HG03045 (cell line): ENCODE measurements around the gene EYA3.
A peak's percentile ranks its signal among the peaks of the same experiment; 100 is the strongest.

Experiments
- ATAC-seq: cut with Tn5 transposase; IDR thresholded peaks from one replicate; pipeline ENCODE4 v1.9.1; 2021; ENCODE audit warnings: mild to moderate bottlenecking, moderate library complexity; ENCODE audit not compliant: unreplicated experiment

Gene EYA3

DNA sequence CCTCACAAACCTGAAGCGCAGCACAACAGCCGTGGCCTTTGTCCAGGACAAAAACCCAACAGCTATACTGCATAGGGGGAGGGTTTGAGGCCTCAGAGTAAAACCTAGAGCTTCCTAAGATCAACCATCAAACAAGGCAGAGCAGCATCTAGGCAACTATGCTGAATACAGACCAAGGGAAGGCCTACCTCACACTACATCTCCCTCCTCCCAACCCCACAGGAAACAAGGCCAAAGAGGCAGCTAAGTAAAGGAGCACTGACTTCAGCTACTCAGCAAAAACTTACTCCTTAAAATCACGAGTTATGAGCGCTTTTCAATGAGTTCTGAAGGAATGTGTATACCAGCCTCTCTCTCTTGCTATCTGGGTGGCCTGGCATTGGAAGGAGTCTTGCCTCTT lies 116.3 kb downstream of the EYA3 start:
- no peak for ATAC-seq

- ATAC-seq, result no peak
These were observed 116.7 kb downstream of the EYA3 start for GRCh38 chr1:27971674-27972073.

DNA sequence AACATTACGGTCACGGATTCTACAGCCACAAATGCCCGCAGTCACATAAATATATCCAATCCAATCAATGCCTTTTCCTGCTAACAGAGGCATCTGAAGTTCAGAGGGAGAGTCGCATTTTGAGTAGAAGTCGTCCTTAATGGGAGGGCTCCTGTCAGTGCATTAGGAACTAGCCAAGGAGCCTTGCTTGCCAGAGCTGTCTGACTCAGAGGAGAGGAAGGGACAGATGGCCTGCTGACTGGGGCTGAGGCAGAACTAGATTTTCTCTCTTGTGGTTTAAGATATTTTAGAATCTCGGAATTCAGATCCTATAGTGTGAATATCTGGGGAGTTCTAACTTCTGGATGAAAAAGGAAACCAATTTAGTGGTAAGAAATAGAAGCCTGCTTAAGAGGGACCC lies 118.0 kb downstream of the EYA3 start:
- no peak for ATAC-seq

- no peak for ATAC-seq
These were observed 119.7 kb downstream of the EYA3 start for GRCh38 chr1:27968692-27969091.

- ATAC-seq, result no peak
These were observed 120.4 kb downstream of the EYA3 start for GRCh38 chr1:27967884-27968466.

- ATAC-seq, result no peak
These were observed 121.1 kb downstream of the EYA3 start for GRCh38 chr1:27967106-27967883.

DNA sequence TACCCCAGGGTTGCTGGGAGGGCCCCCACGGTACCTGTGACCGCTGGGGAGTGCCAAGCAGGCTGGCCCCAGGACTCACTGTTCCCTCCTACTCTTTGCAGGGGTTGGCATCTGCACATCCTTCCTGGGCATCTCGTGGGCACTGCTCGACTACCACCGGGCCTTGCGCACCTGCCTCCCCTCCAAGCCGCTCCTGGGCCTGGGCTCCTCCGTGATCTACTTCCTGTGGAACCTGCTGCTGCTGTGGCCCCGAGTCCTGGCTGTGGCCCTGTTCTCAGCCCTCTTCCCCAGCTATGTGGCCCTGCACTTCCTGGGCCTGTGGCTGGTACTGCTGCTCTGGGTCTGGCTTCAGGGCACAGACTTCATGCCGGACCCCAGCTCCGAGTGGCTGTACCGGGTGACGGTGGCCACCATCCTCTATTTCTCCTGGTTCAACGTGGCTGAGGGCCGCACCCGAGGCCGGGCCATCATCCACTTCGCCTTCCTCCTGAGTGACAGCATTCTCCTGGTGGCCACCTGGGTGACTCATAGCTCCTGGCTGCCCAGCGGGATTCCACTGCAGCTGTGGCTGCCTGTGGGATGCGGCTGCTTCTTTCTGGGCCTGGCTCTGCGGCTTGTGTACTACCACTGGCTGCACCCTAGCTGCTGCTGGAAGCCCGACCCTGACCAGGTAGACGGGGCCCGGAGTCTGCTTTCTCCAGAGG lies 121.9 kb downstream of the EYA3 start:
- ATAC-seq, result no peak

GRCh38 chr1:27963393-27963792 lies 125.0 kb downstream of the EYA3 start:
- ATAC-seq, result no peak

DNA sequence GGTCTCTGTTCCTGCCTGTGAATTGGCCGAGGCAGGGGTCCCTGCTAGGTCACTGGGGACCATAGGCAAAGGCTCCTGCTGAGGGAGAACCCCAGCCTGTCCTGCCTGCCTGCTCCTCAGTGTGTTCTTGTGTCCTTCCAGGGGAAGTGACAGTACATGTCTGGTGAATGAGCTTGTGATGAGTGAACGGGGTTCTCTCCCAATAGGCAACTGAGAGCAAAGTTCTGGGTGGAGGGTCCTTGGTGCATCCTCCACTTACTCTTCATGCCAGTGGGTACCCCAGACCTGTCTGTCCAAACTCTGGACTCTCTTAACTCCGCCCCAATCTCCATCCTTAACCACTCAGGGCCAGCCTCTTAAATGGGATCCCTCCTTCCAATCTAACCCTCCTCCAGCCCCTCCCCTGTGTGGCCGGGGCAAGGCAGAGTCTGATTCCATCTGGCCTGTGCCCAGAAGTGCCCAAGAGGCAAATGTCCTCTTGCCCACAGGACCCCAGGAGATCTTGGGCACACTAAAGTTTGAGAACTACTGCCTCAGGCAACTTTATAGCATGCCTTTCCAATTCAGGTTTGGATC lies 126.7 kb downstream of the EYA3 start:
- ATAC-seq, result no peak

DNA sequence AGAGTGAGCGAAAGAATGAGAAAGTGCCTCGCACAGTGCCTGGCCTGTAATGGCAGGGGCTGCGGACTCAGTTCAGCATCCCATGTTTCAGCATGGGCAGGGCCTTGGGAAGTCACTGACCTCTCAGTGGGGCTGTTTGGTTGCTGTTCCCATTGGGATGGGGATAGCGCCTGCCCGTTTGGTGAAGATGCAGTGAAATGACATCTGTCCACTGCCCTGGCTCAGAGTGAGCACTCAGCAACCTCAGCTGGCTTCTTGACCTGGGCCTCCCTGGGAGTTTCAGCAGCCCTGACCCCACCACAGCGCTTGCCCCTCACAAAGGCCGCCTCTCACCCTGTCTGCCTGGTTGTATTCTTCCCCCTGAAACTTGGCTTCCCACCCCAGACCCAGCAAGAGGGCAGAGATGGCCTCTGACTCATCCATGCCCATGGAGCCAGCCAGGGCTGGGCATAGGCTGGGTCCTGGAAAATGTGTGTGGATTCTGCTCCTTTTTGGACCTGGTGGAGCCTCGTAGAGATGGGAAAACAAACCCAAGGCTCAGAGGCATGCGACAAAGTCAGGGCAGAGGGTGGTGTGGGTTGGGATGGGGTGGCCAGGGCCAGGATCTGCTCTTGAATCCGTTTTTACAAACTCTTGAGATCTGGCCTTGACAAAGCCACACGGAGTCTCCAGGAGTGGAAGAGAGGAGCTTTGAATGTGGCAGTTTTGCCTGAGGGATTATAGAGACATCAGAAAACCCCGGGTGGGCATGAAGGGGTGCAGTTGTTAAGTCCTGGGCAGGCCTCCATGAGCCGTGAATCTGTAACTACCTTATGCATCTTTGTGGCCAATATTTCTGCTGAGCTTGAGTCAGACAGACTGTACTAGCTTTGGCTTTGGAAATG lies 127.4 kb downstream of the EYA3 start:
- ATAC-seq, result no peak

GRCh38 chr1:27959792-27960603 lies 128.4 kb downstream of the EYA3 start, which contains the start of gene XKR8:
Gene XKR8 (plus strand): TSS chr1:27959973. CDS start chr1:27960070, 97 bp downstream.
- ATAC-seq, result peak; percentile 90

- no peak for ATAC-seq
These were observed 129.9 kb downstream of the EYA3 start for GRCh38 chr1:27958513-27958912.

DNA sequence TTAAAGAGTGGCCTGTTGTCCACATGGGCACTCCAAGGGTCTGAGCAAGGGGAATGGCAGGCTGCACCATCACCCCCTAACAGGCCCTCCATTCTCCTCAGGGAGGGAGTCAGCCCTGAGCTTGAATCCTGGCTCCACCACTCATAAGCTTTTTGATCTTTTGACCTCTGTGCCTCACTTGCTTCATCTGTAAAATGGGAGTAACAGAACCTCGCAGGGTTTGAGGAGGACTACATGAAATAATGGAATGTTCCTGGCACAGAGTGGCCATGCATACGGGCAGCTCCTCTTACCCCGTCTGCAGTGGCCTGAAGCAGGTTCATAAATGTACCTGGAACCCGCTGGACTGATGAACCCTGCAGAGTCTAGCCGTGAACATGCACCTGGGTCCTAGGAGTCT lies 130.8 kb downstream of the EYA3 start:
- ATAC-seq, result no peak

- ATAC-seq, result no peak
These were observed 131.6 kb downstream of the EYA3 start for GRCh38 chr1:27956761-27957160.

- no peak for ATAC-seq
These were observed 133.3 kb downstream of the EYA3 start for GRCh38 chr1:27955076-27955475.

DNA sequence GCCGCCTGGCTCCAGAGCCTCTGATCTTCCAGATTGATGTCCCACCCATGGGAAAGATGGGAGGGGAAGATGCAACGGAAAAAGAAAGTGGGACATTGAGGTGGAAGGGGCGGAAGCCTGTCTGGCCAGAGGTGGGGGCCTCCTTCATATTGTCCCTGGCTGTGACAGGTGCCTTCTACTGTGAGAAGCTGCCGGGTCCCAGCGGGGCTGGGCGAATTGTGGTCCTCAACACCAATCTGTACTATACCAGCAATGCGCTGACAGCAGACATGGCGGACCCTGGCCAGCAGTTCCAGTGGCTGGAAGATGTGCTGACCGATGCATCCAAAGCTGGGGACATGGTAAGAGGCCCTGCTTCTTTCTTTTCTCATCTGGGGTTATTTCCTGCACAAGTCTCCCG lies 134.2 kb downstream of the EYA3 start:
- no peak for ATAC-seq

- ATAC-seq, result no peak
These were observed 136.3 kb downstream of the EYA3 start for GRCh38 chr1:27952147-27952546.

- no peak for ATAC-seq
These were observed 137.0 kb downstream of the EYA3 start for GRCh38 chr1:27951396-27951795.

DNA sequence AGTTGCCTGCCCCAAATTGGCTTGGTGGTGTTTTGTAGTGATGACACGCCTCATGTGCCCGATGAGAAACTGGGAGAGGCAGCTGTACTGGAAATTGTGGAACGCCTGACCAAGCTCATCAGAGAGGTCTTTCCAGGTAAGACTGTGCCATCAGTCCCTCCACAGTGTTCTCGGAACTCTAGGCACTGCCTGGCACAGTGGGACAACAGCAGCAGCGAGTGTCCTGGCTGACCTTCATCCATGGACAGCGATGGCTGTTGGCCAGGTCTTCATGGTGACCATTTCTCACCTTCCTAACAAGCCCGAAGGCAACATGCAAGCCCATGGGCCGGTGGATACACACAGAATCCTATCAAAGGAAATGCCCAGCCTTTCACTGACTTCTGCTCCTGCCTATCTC lies 139.4 kb downstream of the EYA3 start:
- no peak for ATAC-seq

GRCh38 chr1:27945020-27945419 lies 143.4 kb downstream of the EYA3 start:
- ATAC-seq, result no peak
